Muscle layer of duodenum (tissue), 2 donors: Measurements from ENCODE around the gene FAT1.

ENCODE experiments used
- H3K27ac ChIP-seq: one replicate; pipeline ENCODE4 v1.7.0; 2013; ENCODE audit warnings: mild to moderate bottlenecking, low read length
- H3K27me3 ChIP-seq: one replicate; pipeline ENCODE4 v1.7.0; 2013; ENCODE audit warnings: low read depth, mild to moderate bottlenecking, control low read depth, low read length
- H3K36me3 ChIP-seq, 2 donors: one replicate each; pipeline ENCODE4 v1.7.0; 2013; ENCODE audit warnings: low read length in 2 of 2, control low read depth in 1 of 2, mild to moderate bottlenecking in 1 of 2; ENCODE audit not compliant: insufficient read depth in 2 of 2, control insufficient read depth in 1 of 2
- H3K4me1 ChIP-seq, 2 donors: one replicate each; pipeline ENCODE4 v1.7.0; 2013; ENCODE audit warnings: low read length in 2 of 2, mild to moderate bottlenecking in 2 of 2, control low read depth in 1 of 2, moderate library complexity in 1 of 2; ENCODE audit not compliant: insufficient read depth in 2 of 2, control insufficient read depth in 1 of 2
- H3K4me3 ChIP-seq, 2 donors: one replicate each; pipeline ENCODE4 v1.7.0; 2013; ENCODE audit warnings: low read length in 2 of 2, low read depth in 1 of 2, mild to moderate bottlenecking in 1 of 2
- H3K9me3 ChIP-seq, 2 donors: one replicate each; pipeline ENCODE4 v1.7.0; 2013; ENCODE audit warnings: low read length in 2 of 2, control low read depth in 1 of 2, mild to moderate bottlenecking in 1 of 2; ENCODE audit not compliant: control insufficient read depth in 1 of 2
- donor health status: healthy.

FAT1 gene

DNA sequence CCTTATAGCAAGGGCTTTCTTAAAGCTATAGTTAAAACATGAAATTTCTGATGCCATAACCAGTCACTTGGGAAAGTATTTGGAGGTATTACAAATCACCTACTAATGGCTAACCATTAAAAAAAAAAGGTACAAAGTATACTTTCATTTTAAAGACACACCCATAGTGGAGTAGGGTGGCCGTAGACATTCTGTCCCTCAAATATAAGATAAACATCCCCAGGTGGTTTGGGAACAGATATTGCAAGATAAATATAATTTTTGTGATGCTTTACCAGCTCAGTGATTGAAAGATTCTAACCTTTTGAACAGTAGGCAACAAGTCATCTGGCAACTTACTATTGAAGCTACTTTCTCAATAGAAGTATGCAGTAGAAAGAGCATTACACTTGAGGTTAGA lies 6.2 kb upstream of the FAT1 start:
- no peak overlapping the region for H3K27ac ChIP-seq
- H3K4me3 ChIP-seq = no peak overlapping the region
- H3K36me3 ChIP-seq = no peaks in the 10 kb centered on the region
- H3K9me3 ChIP-seq = no peaks in the 10 kb centered on the region
- H3K27me3 ChIP-seq = no peaks in the 10 kb centered on the region
- H3K4me1 ChIP-seq = no peaks in the 10 kb centered on the region

GRCh38 chr4:186728631-186729271 lies 5.1 kb upstream of the FAT1 start:
- Histone ChIP-seq H3K36me3 (no peaks in the 10 kb centered on the region), H3K4me3 (no peak overlapping the region), H3K27ac (no peak overlapping the region), H3K27me3 (no peaks in the 10 kb centered on the region), H3K9me3 (no peaks in the 10 kb centered on the region), H3K4me1 (peaks cover 0 to 3% of the 10 kb centered on the region in 2 donors)

DNA sequence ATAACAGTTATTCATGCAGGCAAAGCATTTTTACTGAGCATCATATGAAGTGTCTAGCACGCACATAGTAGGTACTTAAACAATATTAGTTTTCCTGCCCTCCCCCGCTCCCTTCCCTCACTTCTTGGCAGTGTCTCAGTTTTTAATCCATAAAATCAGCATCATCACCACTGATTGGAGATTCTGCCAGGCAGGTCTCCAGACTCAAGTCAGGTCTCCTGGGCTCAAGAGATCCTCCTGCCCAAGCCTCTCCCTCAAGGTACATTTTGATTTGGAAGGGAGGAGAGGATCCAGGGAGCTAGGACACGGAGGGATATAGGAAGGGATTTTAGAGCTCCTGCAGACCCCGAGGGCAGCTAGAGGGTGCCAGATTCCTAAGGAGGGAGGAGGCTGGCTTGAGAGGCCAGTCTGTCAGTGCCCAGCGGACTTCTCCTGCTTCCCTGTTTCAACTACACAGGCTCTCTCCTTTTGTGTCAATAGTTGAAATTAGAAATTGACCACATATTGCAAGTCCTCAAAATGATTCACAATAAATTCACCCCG lies 4.4 kb upstream of the FAT1 start:
- Histone ChIP-seq H3K36me3 (no peaks in the 10 kb centered on the region), H3K27me3 (no peaks in the 10 kb centered on the region), H3K9me3 (no peaks in the 10 kb centered on the region), H3K4me3 (peak overlapping the region in 1 of 2 donors; percentile 79), H3K27ac (no peak overlapping the region), H3K4me1 (peaks cover 0 to 3% of the 10 kb centered on the region in 2 donors)

DNA sequence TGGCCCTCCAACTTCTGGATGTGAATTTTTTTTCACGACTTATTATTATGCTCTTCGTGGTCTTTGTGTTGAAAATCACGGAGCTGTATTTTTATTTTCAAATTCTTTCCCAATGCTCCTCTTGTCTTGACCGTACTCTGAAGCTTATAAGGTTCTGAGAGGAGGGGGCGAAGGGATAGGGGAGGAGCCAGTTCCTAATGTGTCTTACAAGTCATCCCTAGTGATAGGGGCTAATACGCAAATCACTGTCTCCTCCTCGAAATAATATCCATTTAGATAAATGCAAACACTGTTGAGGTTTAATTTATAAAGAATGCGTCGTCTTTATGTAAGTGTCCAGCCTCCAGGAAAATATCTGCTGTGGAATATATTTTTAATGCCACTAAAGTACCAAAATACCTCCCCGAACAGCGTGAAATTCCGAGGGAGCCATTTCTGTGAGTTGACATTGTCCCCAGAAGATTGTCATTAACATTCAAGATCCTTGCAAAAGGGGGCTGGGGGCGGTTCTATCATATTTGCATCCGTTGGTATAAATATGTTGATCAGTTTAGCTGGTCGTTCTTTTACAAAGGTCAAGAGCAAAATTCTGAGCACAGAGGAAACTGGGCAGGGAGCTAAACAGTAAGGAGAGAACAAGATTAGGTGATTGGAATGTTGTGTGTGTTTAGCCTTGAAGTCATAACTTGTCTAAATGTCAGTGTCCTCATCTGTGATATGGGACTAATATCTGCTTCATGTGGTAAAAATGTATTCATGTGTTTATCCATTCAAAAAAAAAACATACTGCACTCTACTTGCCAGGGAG lies 3.7 kb upstream of the FAT1 start:
- peak overlapping the region; percentile 67 for H3K27ac ChIP-seq
- peaks cover 0 to 3% of the 10 kb centered on the region in 2 donors for H3K4me1 ChIP-seq
- no peaks in the 10 kb centered on the region for H3K36me3 ChIP-seq
- H3K27me3 ChIP-seq = no peaks in the 10 kb centered on the region
- no peaks in the 10 kb centered on the region for H3K9me3 ChIP-seq
- peak overlapping the region; percentile 75 to 79 for H3K4me3 ChIP-seq

DNA sequence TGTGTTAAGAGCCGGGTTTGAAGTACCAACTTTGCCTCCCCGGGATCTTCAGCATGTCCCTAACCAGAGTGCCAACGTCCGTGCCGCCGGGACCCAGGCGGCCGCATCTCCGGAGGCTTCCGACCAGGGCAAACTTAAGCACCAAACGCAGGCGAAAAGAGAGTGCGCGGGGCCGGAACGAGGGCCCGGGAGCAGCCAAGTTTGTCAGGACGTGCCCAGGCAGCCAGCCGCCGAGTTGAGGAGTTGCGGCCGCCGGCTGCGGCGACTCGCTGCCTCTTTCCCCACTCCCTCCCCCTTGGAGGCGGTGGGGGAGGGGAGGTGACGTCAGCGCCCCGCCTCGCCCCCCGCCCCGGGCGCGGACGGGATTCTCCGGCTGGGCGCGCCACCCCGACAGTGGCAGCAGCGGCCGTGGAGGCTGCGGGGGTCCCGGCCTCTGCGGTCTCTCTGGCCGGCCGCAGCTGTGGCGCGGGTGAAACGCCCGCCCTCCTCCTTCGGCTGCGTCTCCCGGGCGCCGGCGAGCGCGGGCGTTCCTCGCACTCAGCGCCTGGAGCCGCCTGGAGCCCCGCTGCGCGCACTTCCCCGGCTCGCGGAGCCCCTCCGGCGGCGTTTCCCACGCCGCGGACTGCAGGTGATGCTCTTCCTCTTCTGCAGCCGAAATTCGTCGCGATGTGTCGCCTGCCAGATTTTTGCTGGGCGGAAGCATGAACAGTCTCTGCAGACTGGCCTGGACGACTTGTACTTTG lies 2.9 kb upstream of the FAT1 start:
- Histone ChIP-seq H3K9me3 (no peaks in the 10 kb centered on the region), H3K36me3 (no peaks in the 10 kb centered on the region), H3K4me1 (peaks cover 0 to 7% of the 10 kb centered on the region in 2 donors), H3K27me3 (no peaks in the 10 kb centered on the region), H3K4me3 (peak overlapping the region; percentile 75 to 94), H3K27ac (peak overlapping the region; percentile 89)

GRCh38 chr4:186725469-186726425 lies 2.1 kb upstream of the FAT1 start:
- peak overlapping the region; percentile 89 for H3K27ac ChIP-seq
- no peaks in the 10 kb centered on the region for H3K27me3 ChIP-seq

DNA sequence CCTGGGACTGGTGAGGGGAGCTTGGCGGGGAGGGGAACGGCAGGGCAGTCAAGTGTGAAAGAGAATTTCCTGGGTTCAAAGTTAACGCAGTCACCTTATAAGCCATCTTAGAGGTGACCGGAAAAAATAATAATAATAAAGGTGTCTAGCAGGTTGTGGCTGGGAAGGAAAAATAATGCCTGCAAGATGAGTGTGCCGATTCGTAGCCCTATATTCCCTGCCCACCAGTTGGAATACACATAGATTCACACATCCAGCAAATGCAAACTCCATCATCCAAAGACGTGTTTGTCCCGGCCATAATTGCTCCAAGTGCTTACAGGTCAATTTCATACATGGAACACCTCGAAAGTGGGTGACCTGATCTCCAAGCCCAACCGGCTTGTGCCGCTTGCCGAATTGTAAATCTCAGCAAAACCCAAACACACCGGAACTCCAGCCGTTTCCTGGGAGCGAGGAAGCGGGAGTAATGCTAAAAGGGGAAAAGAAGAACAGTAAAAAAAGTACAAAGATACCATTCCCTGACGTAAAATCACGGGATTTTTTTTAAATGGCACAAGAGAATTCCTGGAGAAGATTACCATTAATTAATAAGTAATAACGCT lies 1.3 kb upstream of the FAT1 start:
- H3K9me3 ChIP-seq = no peaks in the 10 kb centered on the region
- H3K4me3 ChIP-seq = peak overlapping the region; percentile 75 to 94
- H3K27ac ChIP-seq = peak overlapping the region; percentile 89
- H3K27me3 ChIP-seq = no peaks in the 10 kb centered on the region
- H3K4me1 ChIP-seq = peaks cover 0 to 7% of the 10 kb centered on the region in 2 donors
- H3K36me3 ChIP-seq = no peaks in the 10 kb centered on the region

More at GRCh38 chr4:186725469-186726425, 2.1 kb upstream of the FAT1 start:
- H3K4me3 ChIP-seq = peak overlapping the region; percentile 75 to 94
- H3K4me1 ChIP-seq = peaks cover 0 to 7% of the 10 kb centered on the region in 2 donors
- H3K9me3 ChIP-seq = no peaks in the 10 kb centered on the region
- H3K36me3 ChIP-seq = no peaks in the 10 kb centered on the region

DNA sequence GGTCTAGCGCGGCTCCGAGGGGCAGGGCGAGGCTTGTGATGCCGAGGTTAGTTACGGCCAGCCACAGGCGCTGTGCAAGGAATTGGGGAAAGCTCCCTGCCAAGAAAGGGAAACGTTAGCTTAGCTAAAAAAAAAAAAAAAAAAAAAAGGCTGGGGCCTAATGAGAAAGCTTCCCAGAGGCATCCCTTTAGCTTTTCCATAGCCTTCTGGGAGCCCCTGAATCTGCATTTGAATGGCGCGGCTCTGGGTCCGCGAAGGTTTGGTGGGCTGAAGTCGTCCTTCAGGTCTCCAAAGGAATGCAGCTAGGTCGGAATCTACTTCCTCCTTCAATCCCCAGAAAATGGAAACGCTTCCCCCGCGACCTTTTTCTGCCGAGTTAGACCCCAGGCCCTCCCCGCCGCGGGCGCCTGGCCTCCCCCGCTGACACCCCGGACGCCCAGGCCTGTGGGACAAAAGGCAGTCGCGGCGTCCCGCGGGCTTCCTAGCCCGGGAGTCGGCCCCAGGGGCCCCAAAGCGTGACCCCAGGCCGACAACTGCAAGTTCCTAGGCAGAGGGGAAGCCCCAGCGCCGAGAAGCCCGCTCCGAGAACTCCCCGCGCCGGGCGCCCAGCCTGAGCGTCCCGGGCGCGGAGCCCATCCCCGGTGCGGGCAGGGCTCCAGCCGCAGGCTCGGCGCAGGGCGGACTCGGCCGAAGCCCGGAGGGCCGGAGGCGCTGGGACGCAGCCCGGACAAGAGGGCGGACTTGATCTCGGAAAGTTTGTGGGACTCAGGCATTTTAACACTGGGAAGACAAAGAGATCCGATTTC lies 605 bp upstream of the FAT1 start:
- H3K27me3 ChIP-seq = no peaks in the 10 kb centered on the region
- H3K27ac ChIP-seq = peak overlapping the region; percentile 89
- peaks cover 0 to 7% of the 10 kb centered on the region in 2 donors for H3K4me1 ChIP-seq
- peak overlapping the region; percentile 75 to 94 for H3K4me3 ChIP-seq
- peaks cover 0 to 6% of the 10 kb centered on the region in 2 donors for H3K9me3 ChIP-seq
- no peaks in the 10 kb centered on the region for H3K36me3 ChIP-seq

DNA sequence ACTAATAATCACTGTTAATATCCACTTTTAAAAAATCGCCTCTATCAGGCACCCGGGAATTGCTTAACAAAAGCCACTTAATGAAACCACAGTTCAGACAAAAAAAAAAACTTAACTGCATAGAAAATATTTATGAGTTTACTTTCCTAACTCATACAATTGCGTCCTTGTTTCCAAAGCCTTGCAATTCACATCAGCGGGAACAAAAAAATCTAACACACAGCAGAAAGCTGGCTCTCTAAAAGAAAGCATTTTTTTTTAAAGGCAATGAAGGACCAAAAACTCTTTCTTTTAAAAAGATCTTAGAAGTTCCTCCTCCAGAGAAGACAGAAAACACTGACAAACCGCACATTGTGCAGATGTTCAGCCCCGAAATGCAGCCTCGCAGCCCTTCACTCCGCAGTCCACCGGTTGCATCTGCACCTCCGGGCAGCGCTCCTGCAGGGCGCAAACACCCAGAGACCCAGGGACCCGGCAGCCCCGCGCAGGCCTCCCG lies 812 bp downstream of the FAT1 start:
- Histone ChIP-seq H3K36me3 (no peaks in the 10 kb centered on the region), H3K27me3 (no peaks in the 10 kb centered on the region), H3K9me3 (peaks cover 0 to 9% of the 10 kb centered on the region in 2 donors), H3K4me1 (peaks cover 0 to 7% of the 10 kb centered on the region in 2 donors), H3K27ac (no peak overlapping the region), H3K4me3 (peak overlapping the region; percentile 59 to 75)
